Mesothelial cell of epicardium (in vitro differentiated cells): ENCODE results near the gene ARHGEF28. TPM values are rescaled to one million over a fixed set of nuclear protein-coding genes. Genes with fewer than 3 reads are reported as not detected.
A peak's percentile ranks its signal among the peaks of the same experiment; 100 is the strongest.

ENCODE experiments used
- DNase-seq, 2 experiments: peaks; one replicate each; pipeline ENCODE4 v3.0.0; 2021; ENCODE audit warnings: low spot score in 2 of 2; ENCODE audit not compliant: unreplicated experiment in 2 of 2
- H3K27ac Mint-ChIP-seq: 2 replicates; pipeline ENCODE4 v1.8.0; 2021; ENCODE audit warnings: mixed read lengths
- H3K27me3 Mint-ChIP-seq: 2 replicates; pipeline ENCODE4 v1.8.0; 2021; ENCODE audit warnings: low read depth, mixed read lengths
- H3K36me3 Mint-ChIP-seq: 2 replicates; pipeline ENCODE4 v1.8.0; 2021; ENCODE audit warnings: mixed read lengths
- H3K4me1 Mint-ChIP-seq: 2 replicates; pipeline ENCODE4 v1.8.0; 2021; ENCODE audit warnings: mixed read lengths
- H3K4me3 Mint-ChIP-seq: 2 replicates; pipeline ENCODE4 v1.8.0; 2021; ENCODE audit warnings: mild to moderate bottlenecking, moderate library complexity, mixed read lengths
- H3K9me3 Mint-ChIP-seq: 2 replicates; pipeline ENCODE4 v1.8.0; 2021; ENCODE audit warnings: mixed read lengths
- CTCF ChIP-seq: fragments of 200-600 bp; sonication (generic); IDR thresholded peaks from one replicate; pipeline ENCODE4 v1.5.0; 2021; ENCODE audit warnings: antibody characterized with exemption; ENCODE audit not compliant: unreplicated experiment
- total RNA-seq: library from RNA; stranded (reverse); gene quantifications from 3 replicates; pipeline ENCODE4 v1.2.1, GENCODE V29; 2021

Gene ARHGEF28
- total RNA-seq, 1 donor from 2014 or later = 0.40 TPM

GRCh38 chr5:73722231-73722630 lies 96.2 kb downstream of the ARHGEF28 start:
- DNase-seq = no peak
- H3K36me3 Mint-ChIP-seq = no peaks in the 10 kb centered on the region
- H3K27ac Mint-ChIP-seq = peak overlapping the region; percentile 51
- no peaks in the 10 kb centered on the region for H3K9me3 Mint-ChIP-seq
- H3K4me1 Mint-ChIP-seq = peaks cover 20% of the 10 kb centered on the region
- no peak overlapping the region for H3K4me3 Mint-ChIP-seq
- TF ChIP-seq CTCF = no peak
- peaks cover 30% of the 10 kb centered on the region for H3K27me3 Mint-ChIP-seq

- peaks cover 14% of the 10 kb centered on the region for H3K4me1 Mint-ChIP-seq
- H3K27me3 Mint-ChIP-seq = peaks cover 38% of the 10 kb centered on the region
- H3K9me3 Mint-ChIP-seq = no peaks in the 10 kb centered on the region
- TF ChIP-seq CTCF = no peak
- no peaks in the 10 kb centered on the region for H3K36me3 Mint-ChIP-seq
- no peak for DNase-seq
- H3K4me3 Mint-ChIP-seq = no peak overlapping the region
- H3K27ac Mint-ChIP-seq = no peak overlapping the region
Measured at GRCh38 chr5:73726071-73726470, 100.1 kb downstream of the ARHGEF28 start.

- Mint-ChIP-seq H3K4me1 (peaks cover 13% of the 10 kb centered on the region), H3K9me3 (no peaks in the 10 kb centered on the region), H3K27me3 (peaks cover 42% of the 10 kb centered on the region), H3K27ac (no peak overlapping the region), H3K4me3 (no peak overlapping the region), H3K36me3 (no peaks in the 10 kb centered on the region)
- DNase-seq = no peak
- TF ChIP-seq CTCF = no peak
Measured at GRCh38 chr5:73726606-73727231, 100.7 kb downstream of the ARHGEF28 start.

GRCh38 chr5:73727470-73727869 lies 101.5 kb downstream of the ARHGEF28 start:
- Mint-ChIP-seq H3K4me3 (no peak overlapping the region), H3K4me1 (peaks cover 5% of the 10 kb centered on the region), H3K27me3 (peaks cover 44% of the 10 kb centered on the region), H3K9me3 (no peaks in the 10 kb centered on the region), H3K27ac (no peak overlapping the region), H3K36me3 (no peaks in the 10 kb centered on the region)
- DNase-seq = no peak
- TF ChIP-seq CTCF = no peak

GRCh38 chr5:73728493-73729273 lies 102.7 kb downstream of the ARHGEF28 start:
- no peak for DNase-seq
- no peak for TF ChIP-seq CTCF
- H3K4me3 Mint-ChIP-seq = no peak overlapping the region
- no peaks in the 10 kb centered on the region for H3K36me3 Mint-ChIP-seq
- peaks cover 3% of the 10 kb centered on the region for H3K4me1 Mint-ChIP-seq
- H3K27me3 Mint-ChIP-seq = peaks cover 47% of the 10 kb centered on the region
- no peak overlapping the region for H3K27ac Mint-ChIP-seq
- peaks cover 3% of the 10 kb centered on the region for H3K9me3 Mint-ChIP-seq
